CD4-positive, alpha-beta memory T cell (primary cell): ENCODE measurements around the gene CD164. TPM values are rescaled to one million over a fixed set of nuclear protein-coding genes. Genes with fewer than 3 reads are reported as not detected.
"Not testable (repeated sequence)": the region's sequence is repeated elsewhere in the genome, so short reads cannot be mapped to it uniquely, and the experiment has no call there.

Source experiments
- CTCF ChIA-PET: fragments of 350-600 bp; sonication (Branson Sonifier 250); formaldehyde crosslinking; loops from one replicate; lab custom pipeline; 2021; ENCODE audit warnings: inconsistent platforms; ENCODE audit not compliant: partially characterized antibody; lab: Charles Lee
- POLR2A ChIA-PET: fragments of 350-600 bp; sonication (Branson Sonifier 250); formaldehyde crosslinking; loops from one replicate; lab custom pipeline; 2021; ENCODE audit not compliant: partially characterized antibody; lab: Charles Lee
- DNase-seq, 5 donors: peaks; one replicate each; pipeline versions ENCODE4 v3.0.0 to v3.0.0-alpha.2; 2020 to 2022; ENCODE audit warnings: mixed read lengths in 1 of 5
- H3K27ac ChIP-seq: one replicate; pipeline ENCODE4 v1.7.0; 2013; ENCODE audit warnings: low read depth, low read length
- H3K27me3 ChIP-seq: 2 replicates; pipeline ENCODE4 v1.7.0; 2013; ENCODE audit warnings: mild to moderate bottlenecking, low read length, moderate library complexity; ENCODE audit not compliant: insufficient read depth
- H3K36me3 ChIP-seq: 2 replicates; pipeline ENCODE4 v1.7.0; 2013; ENCODE audit warnings: mild to moderate bottlenecking, low read length, moderate library complexity; ENCODE audit not compliant: insufficient read depth
- H3K4me1 ChIP-seq: 2 replicates; pipeline ENCODE4 v1.7.0; 2013; ENCODE audit warnings: mild to moderate bottlenecking, low read length, moderate library complexity; ENCODE audit not compliant: insufficient read depth
- H3K4me3 ChIP-seq, 2 donors: one replicate each; pipeline ENCODE4 v1.7.0; 2013; ENCODE audit warnings: low read length in 2 of 2, mild to moderate bottlenecking in 1 of 2
- H3K9me3 ChIP-seq, 2 donors: one replicate each; pipeline ENCODE4 v1.7.0; 2013; ENCODE audit warnings: low read length in 2 of 2, control low read depth in 1 of 2; ENCODE audit not compliant: control insufficient read depth in 1 of 2
- H3K27ac Mint-ChIP-seq, 7 donors: one replicate each; pipeline ENCODE4 v1.8.0; 2020 to 2021; ENCODE audit warnings: mixed read lengths in 7 of 7, mild to moderate bottlenecking in 6 of 7, inconsistent platforms in 3 of 7, moderate library complexity in 3 of 7
- H3K27me3 Mint-ChIP-seq, 2 donors: one replicate each; pipeline ENCODE4 v1.8.0; 2020 to 2021; ENCODE audit warnings: mixed read lengths in 2 of 2
- H3K36me3 Mint-ChIP-seq, 2 donors: one replicate each; pipeline ENCODE4 v1.8.0; 2020 to 2021; ENCODE audit warnings: mixed read lengths in 2 of 2, inconsistent platforms in 1 of 2, mild to moderate bottlenecking in 1 of 2
- H3K4me1 Mint-ChIP-seq, 4 donors: one replicate each; pipeline ENCODE4 v1.8.0; 2020 to 2021; ENCODE audit warnings: mixed read lengths in 4 of 4, mild to moderate bottlenecking in 1 of 4
- H3K4me3 Mint-ChIP-seq, 8 donors: one replicate each; pipeline ENCODE4 v1.8.0; 2020 to 2021; ENCODE audit warnings: mixed read lengths in 8 of 8, mild to moderate bottlenecking in 7 of 8, moderate library complexity in 6 of 8, inconsistent platforms in 3 of 8
- H3K9me3 Mint-ChIP-seq, 8 donors: one replicate each; pipeline ENCODE4 v1.8.0; 2020 to 2021; ENCODE audit warnings: mixed read lengths in 8 of 8, mild to moderate bottlenecking in 5 of 8, inconsistent platforms in 3 of 8, moderate library complexity in 1 of 8
- intact Hi-C: fragments of 100-400 bp; cut with micrococcal nuclease; formaldehyde crosslinking; loops from one replicate; pipeline ENCODE4 v1.15.1; 2023
- polyA plus RNA-seq, 2 donors: library from polyadenylated mRNA; unstranded; fragments of 300-500 nt; fragmentation: Illumina TruSeq; gene quantifications; one replicate each; pipeline ENCODE4 v1.2.3, GENCODE V29; 2021
- total RNA-seq, 2 experiments: library from RNA; stranded (reverse); gene quantifications; one replicate each; pipeline ENCODE4 v1.2.3, GENCODE V29; 2021

CD164 gene
- total and polyA plus RNA-seq, 4 experiments from 2014 or later: 222 to 445 (median 266) TPM

DNA sequence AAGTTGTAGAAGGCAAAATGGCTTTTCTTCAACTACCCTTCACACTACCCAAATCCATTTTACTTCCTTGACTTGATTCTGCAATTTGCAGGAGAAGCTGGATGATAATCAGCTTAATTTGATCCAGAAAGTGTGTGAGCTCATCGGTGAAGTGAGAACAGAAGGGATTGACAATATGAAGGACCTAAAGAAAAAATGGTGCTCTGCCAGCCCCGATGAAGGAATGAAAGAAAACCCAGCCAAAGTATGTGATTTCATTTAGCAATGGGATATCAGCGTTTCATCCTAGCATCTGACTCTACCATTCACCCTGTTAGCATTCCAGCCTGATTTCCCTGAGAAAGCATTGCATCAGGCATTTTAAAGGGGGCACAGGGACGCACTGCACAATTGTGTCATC is 41.5 kb downstream of the CD164 start:
- H3K4me1 Mint-ChIP-seq: no peaks in the 10 kb centered on the region
- no peaks in the 10 kb centered on the region for H3K27me3 Mint-ChIP-seq
- H3K27ac Mint-ChIP-seq: no peak overlapping the region
- H3K4me1 ChIP-seq: no peaks in the 10 kb centered on the region
- no peak overlapping the region for H3K4me3 ChIP-seq
- DNase-seq: no peak
- intact Hi-C loops: no loop called here
- ChIA-PET POLR2A (no interaction called here), CTCF (interaction anchor here (1.0 kb wide), 1 partner anchor 15 kb away, joined by 3 read pairs; no protein-coding TSS in a partner anchor)
- peaks cover 0 to 6% of the 10 kb centered on the region in 2 donors for H3K36me3 Mint-ChIP-seq
- H3K9me3 Mint-ChIP-seq: no peaks in the 10 kb centered on the region
- H3K36me3 ChIP-seq: no peaks in the 10 kb centered on the region
- no peaks in the 10 kb centered on the region for H3K27me3 ChIP-seq
- no peak overlapping the region for H3K27ac ChIP-seq
- no peaks in the 10 kb centered on the region for H3K9me3 ChIP-seq
- H3K4me3 Mint-ChIP-seq: no peak overlapping the region

DNA sequence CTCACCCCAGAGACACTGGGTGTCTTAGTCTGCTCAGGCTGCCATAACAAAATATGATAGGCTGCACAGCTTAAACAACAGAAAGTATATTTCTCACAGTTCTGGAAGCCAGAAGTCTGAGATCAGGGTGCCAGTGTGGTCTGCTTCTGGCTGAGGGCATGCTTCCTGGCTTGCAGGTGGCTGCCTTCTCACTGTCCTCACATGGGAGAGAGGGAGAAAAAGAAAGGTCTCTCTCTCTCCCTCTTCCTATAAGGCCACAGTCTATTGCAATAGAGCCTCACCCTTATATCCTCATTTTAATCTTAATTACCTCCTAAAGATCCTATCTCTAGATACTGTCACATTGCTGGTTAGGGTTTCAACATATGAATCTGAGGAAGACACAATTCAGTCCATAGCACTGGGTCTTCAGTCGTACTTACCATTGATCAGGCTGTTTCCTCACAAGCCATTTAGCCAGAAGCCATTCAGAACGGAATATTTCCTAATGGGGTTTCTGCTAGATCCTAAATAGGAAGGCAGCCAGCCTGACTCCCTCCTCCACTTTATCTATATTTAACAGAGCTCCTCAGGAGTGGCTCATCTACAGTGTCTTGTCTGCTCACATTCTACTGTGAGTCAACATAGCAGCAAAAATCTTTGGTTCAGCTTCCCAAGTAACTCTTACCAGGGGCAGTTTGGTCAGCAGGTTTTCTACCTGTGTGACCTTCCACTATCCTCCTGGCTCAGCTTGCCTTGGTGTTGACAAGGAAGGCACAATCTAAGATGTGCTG is 42.2 kb downstream of the CD164 start:
- H3K36me3 ChIP-seq: no peaks in the 10 kb centered on the region
- CTCF ChIA-PET: interaction anchor here (1.0 kb wide), 1 partner anchor 16 kb away, joined by 3 read pairs; no protein-coding TSS in a partner anchor
- Mint-ChIP-seq H3K4me1 (no peaks in the 10 kb centered on the region), H3K9me3 (no peaks in the 10 kb centered on the region), H3K27ac (no peak overlapping the region), H3K4me3 (no peak overlapping the region), H3K36me3 (peaks cover 0 to 6% of the 10 kb centered on the region in 2 donors), H3K27me3 (no peaks in the 10 kb centered on the region)
- H3K4me1 ChIP-seq: no peaks in the 10 kb centered on the region
- no peak for DNase-seq
- intact Hi-C loops: no loop called here
- no peak overlapping the region for H3K4me3 ChIP-seq
- POLR2A ChIA-PET: no interaction called here
- H3K27ac ChIP-seq: no peak overlapping the region
- no peaks in the 10 kb centered on the region for H3K27me3 ChIP-seq
- no peaks in the 10 kb centered on the region for H3K9me3 ChIP-seq

DNA sequence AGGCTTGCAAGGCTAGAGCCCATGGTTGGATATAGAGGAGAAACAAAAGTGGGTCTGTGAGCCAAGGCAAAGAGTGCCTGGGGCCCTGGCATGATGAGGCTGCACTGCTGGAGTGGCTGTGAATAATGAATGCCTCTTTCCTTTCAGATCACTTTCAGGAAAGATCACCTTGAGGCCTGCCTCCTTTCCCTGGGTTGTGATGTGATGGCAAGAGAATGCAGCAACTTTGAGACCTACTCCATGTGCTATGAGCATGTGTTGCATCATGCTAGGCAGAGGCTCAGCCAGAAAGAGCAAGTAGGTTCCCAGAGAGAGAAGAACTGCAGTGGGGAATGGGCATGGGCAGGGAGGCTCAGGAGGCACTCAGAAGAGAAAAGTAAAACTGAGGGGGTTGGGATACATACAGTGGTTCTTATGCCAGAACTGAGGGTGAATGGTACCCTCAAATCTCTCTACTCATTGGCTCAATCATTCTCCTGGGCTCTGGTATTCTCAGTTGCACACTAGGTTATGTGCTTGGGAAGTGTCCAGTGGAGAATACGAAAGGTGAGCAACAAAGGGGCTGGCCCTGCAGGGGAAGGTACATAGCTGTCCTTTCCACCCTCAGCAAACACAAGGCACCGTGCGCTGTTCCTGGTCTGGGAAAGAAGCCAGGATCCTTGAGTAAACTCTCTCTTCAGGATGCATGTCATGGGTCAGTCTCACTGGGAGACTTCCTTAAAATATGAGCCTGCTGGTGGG is 45.9 kb downstream of the CD164 start:
- H3K27ac Mint-ChIP-seq: peak overlapping the region in 1 of 7 donors; percentile 10
- CTCF ChIA-PET: no interaction called here
- H3K27me3 Mint-ChIP-seq: no peaks in the 10 kb centered on the region

DNA sequence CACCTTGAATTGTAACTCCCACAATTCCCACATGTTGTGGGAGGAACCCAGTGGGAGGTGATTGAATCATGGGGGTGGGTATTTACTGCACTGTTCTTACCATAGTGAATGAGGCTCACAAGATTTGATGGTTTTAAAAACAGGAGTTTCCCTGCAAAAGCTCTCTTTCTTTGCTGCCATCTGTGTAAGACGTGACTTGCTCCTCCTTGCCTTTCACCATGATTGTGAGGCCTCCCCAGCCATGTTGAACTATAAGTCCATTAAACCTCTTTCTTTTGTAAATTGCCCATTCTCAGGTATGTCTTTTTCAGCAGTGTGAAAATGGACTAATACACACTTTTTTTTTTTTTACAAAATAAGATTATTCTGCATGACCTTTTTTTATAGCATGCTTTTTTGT is 48.4 kb downstream of the CD164 start:
- H3K4me1 Mint-ChIP-seq, CTCF ChIA-PET, H3K27ac ChIP-seq, H3K27me3 Mint-ChIP-seq, DNase-seq, H3K9me3 ChIP-seq, H3K36me3 ChIP-seq, H3K27ac Mint-ChIP-seq, intact Hi-C loops, POLR2A ChIA-PET, H3K9me3 Mint-ChIP-seq, H3K4me3 Mint-ChIP-seq, H3K36me3 Mint-ChIP-seq, H3K4me3 ChIP-seq, H3K27me3 ChIP-seq, H3K4me1 ChIP-seq: not testable (repeated sequence)

More for the DNA sequence above, 45.9 kb downstream of the CD164 start:
- no peaks in the 10 kb centered on the region for H3K4me1 ChIP-seq
- no peak overlapping the region for H3K4me3 ChIP-seq
- H3K9me3 ChIP-seq: no peaks in the 10 kb centered on the region
- no peaks in the 10 kb centered on the region for H3K36me3 ChIP-seq
- H3K4me1 Mint-ChIP-seq: peaks cover 0 to 3% (median 1%) of the 10 kb centered on the region in 4 donors
- H3K4me3 Mint-ChIP-seq: no peak overlapping the region
- no peaks in the 10 kb centered on the region for H3K27me3 ChIP-seq
- no peak overlapping the region for H3K27ac ChIP-seq
- peaks cover 0 to 5% of the 10 kb centered on the region in 2 donors for H3K36me3 Mint-ChIP-seq
- intact Hi-C loops: no loop called here
- no peaks in the 10 kb centered on the region for H3K9me3 Mint-ChIP-seq
- POLR2A ChIA-PET: no interaction called here
- no peak for DNase-seq

DNA sequence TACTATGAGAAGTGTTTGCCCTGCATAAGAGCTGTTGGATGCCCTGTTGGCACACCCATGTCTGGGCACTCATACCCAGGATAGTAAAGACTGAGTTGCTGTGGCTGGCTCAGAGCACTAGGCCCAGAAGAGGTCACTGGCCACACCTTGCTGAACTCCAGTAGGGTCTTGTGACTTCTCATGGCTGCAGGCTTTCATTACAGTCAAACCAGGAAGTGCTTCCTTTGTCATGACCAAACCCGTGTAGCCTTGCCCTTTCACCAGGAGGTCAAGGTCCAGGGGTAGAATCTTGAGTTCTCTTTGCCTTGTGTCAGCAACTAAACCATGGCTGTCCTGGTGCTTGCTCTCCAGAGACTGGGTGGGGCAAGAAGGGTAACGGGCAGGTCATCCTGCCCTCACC is 49.5 kb downstream of the CD164 start:
- H3K36me3 Mint-ChIP-seq: no peaks in the 10 kb centered on the region
- H3K4me1 Mint-ChIP-seq: peaks cover 0 to 5% (median 3%) of the 10 kb centered on the region in 4 donors
- ChIA-PET CTCF (no interaction called here), POLR2A (no interaction called here)
- H3K27ac Mint-ChIP-seq: peak overlapping the region in 1 of 7 donors; percentile 26
- H3K27me3 Mint-ChIP-seq: no peaks in the 10 kb centered on the region
- no peaks in the 10 kb centered on the region for H3K9me3 ChIP-seq
- no peak overlapping the region for H3K4me3 ChIP-seq
- no peak for DNase-seq
- no peaks in the 10 kb centered on the region for H3K4me1 ChIP-seq
- H3K27ac ChIP-seq: no peak overlapping the region
- H3K27me3 ChIP-seq: no peaks in the 10 kb centered on the region
- H3K9me3 Mint-ChIP-seq: peaks cover 0 to 1% (median 0%) of the 10 kb centered on the region in 8 donors
- intact Hi-C loops: no loop called here
- H3K4me3 Mint-ChIP-seq: no peak overlapping the region
- H3K36me3 ChIP-seq: no peaks in the 10 kb centered on the region

DNA sequence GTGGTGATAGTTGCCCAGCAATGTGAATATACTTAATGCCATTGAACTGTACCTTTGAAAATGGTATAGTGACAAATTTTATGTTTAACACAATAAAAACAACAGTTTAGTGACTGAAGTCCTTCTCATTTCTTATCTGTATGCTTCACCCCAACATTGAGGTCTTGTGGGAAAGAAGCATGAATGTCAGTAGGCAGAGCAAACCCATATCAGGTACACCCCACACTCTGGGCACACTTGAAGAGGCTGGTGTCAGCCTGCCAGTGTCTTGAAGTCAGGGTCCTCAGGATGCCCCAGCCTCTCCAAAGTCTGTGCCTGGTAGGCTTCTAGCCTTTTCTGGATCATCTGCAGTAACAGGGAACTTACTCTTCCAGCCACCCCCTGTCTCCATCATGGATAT is 51.2 kb downstream of the CD164 start:
- Mint-ChIP-seq H3K36me3 (no peaks in the 10 kb centered on the region), H3K4me3 (no peak overlapping the region), H3K4me1 (peaks cover 0 to 5% (median 3%) of the 10 kb centered on the region in 4 donors), H3K27me3 (peaks cover 0 to 2% of the 10 kb centered on the region in 2 donors), H3K27ac (no peak overlapping the region), H3K9me3 (peaks cover 0 to 3% (median 0%) of the 10 kb centered on the region in 8 donors)
- H3K36me3 ChIP-seq: no peaks in the 10 kb centered on the region
- intact Hi-C loops: no loop called here
- no peaks in the 10 kb centered on the region for H3K4me1 ChIP-seq
- no peak overlapping the region for H3K4me3 ChIP-seq
- ChIA-PET POLR2A (no interaction called here), CTCF (no interaction called here)
- H3K27me3 ChIP-seq: no peaks in the 10 kb centered on the region
- DNase-seq: no peak
- no peaks in the 10 kb centered on the region for H3K9me3 ChIP-seq
- no peak overlapping the region for H3K27ac ChIP-seq

DNA sequence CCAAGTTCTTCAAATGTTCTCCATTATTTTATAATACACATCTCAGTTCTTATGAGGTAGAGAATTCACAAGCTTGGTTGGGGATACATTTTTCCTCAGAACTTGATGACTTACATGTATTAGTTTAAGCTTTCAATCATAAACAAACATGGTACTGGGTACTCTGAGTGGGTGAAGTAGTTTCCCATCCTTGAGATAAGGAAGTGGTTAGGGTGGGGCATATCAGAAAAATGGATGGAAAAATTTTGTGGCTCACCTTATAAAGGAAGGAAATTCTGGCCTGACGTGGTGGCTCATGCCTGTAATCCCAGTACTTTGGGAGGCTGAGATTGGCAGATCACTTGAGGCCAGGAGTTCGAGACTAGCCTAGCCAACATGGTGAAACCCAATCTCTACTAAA is 52.0 kb downstream of the CD164 start:
- Histone ChIP-seq H3K9me3 (no peaks in the 10 kb centered on the region), H3K4me3 (no peak overlapping the region), H3K27ac (no peak overlapping the region), H3K27me3 (no peaks in the 10 kb centered on the region), H3K4me1 (no peaks in the 10 kb centered on the region), H3K36me3 (no peaks in the 10 kb centered on the region)
- no peaks in the 10 kb centered on the region for H3K36me3 Mint-ChIP-seq
- no peak overlapping the region for H3K4me3 Mint-ChIP-seq
- H3K27me3 Mint-ChIP-seq: peaks cover 0 to 2% of the 10 kb centered on the region in 2 donors
- intact Hi-C loops: no loop called here
- ChIA-PET CTCF (no interaction called here), POLR2A (no interaction called here)
- no peak for DNase-seq
- peaks cover 0 to 5% (median 3%) of the 10 kb centered on the region in 4 donors for H3K4me1 Mint-ChIP-seq
- H3K9me3 Mint-ChIP-seq: peaks cover 0 to 3% (median 0%) of the 10 kb centered on the region in 8 donors
- H3K27ac Mint-ChIP-seq: no peak overlapping the region
